HEK293 (cell line): ENCODE data around the gene FERMT3.

Experiments used
- ATF2 ChIP-seq: fragments of 450-650 bp; formaldehyde crosslinking; IDR thresholded peaks from 2 replicates; pipeline ENCODE4 v1.5.1; 2016; ENCODE audit warnings: missing biosample characterization, missing genetic modification characterization, low read depth
- CTCF ChIP-seq: fragments of 450-650 bp; formaldehyde crosslinking; IDR thresholded peaks from 2 replicates; pipeline ENCODE4 v1.5.1; 2016; ENCODE audit warnings: missing biosample characterization, missing genetic modification characterization
- KLF1 ChIP-seq: fragments of 450-650 bp; formaldehyde crosslinking; IDR thresholded peaks from 2 replicates; pipeline ENCODE4 v1.5.1; 2016; ENCODE audit warnings: missing biosample characterization, missing genetic modification characterization
- MZF1 ChIP-seq: fragments of 450-650 bp; formaldehyde crosslinking; IDR thresholded peaks from 2 replicates; pipeline ENCODE4 v1.5.1; 2017; ENCODE audit warnings: missing biosample characterization, missing genetic modification characterization, borderline replicate concordance
- TRIM28 ChIP-seq: IDR thresholded peaks from 2 replicates; pipeline ENCODE4 v1.6.1; 2011; ENCODE audit warnings: low read length, control low read depth, borderline replicate concordance
- ZBTB1 ChIP-seq: fragments of 450-650 bp; formaldehyde crosslinking; IDR thresholded peaks from 2 replicates; pipeline ENCODE4 v1.5.1; 2016; ENCODE audit warnings: missing biosample characterization, missing genetic modification characterization
- ZNF23 ChIP-seq: fragments of 450-650 bp; formaldehyde crosslinking; IDR thresholded peaks from 2 replicates; pipeline ENCODE4 v1.5.1; 2016; ENCODE audit warnings: missing biosample characterization, missing genetic modification characterization, borderline replicate concordance
- ZNF324 ChIP-seq: fragments of 450-650 bp; formaldehyde crosslinking; IDR thresholded peaks from 2 replicates; pipeline ENCODE4 v1.5.1; 2016; ENCODE audit warnings: missing biosample characterization, missing genetic modification characterization
- ZNF433 ChIP-seq: fragments of 450-650 bp; formaldehyde crosslinking; IDR thresholded peaks from 2 replicates; pipeline ENCODE4 v1.5.1; 2016; ENCODE audit warnings: missing biosample characterization, missing genetic modification characterization, low read depth
- ZNF664 ChIP-seq: fragments of 450-650 bp; formaldehyde crosslinking; IDR thresholded peaks from 2 replicates; pipeline ENCODE4 v1.5.1; 2016; ENCODE audit warnings: missing biosample characterization, missing genetic modification characterization
- TF ChIP-seq, protein P1 (sequence below): fragments of 450-650 bp; formaldehyde crosslinking; IDR thresholded peaks from 2 replicates; pipeline ENCODE4 v1.5.1; 2017; ENCODE audit warnings: missing biosample characterization, missing genetic modification characterization
- TF ChIP-seq, protein P2 (sequence below): fragments of 450-650 bp; formaldehyde crosslinking; IDR thresholded peaks from 2 replicates; pipeline ENCODE4 v1.5.1; 2017; ENCODE audit warnings: missing biosample characterization, missing genetic modification characterization
- TF ChIP-seq, protein P3 (sequence below): IDR thresholded peaks from 2 replicates; pipeline ENCODE4 v1.6.1; 2011; ENCODE audit warnings: mild to moderate bottlenecking, low read depth, low read length, borderline replicate concordance

DNA sequence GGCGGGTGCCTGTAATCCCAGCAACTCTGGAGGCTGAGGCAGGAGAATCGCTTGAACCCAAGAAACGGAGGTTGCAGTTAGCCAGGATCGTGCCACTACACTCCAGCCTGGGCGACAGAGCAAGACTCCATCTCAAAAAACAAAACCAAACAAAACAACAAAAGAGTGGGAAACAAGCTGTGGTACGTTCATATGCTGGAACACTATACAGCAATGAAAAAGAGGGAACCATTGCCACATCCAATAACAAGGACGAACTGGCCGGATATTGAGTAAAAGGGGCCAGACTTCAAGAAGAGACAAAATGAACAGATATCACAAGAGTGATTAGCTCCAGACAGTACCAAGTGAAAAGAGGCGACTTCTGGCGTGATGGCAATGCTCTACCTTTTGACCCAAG, 45.5 kb upstream of the FERMT3 start:
- TF ChIP-seq KLF1 (tag by site-specific recombination): no peak
- TF ChIP-seq ZBTB1 (tag by site-specific recombination): no peak
- TF ChIP-seq TRIM28: no peak
- no peak for TF ChIP-seq CTCF (tag by site-specific recombination)
- no peak for TF ChIP-seq ATF2 (tag by site-specific recombination)
- TF ChIP-seq ZNF324: no peak
- TF ChIP-seq, protein P1, sequence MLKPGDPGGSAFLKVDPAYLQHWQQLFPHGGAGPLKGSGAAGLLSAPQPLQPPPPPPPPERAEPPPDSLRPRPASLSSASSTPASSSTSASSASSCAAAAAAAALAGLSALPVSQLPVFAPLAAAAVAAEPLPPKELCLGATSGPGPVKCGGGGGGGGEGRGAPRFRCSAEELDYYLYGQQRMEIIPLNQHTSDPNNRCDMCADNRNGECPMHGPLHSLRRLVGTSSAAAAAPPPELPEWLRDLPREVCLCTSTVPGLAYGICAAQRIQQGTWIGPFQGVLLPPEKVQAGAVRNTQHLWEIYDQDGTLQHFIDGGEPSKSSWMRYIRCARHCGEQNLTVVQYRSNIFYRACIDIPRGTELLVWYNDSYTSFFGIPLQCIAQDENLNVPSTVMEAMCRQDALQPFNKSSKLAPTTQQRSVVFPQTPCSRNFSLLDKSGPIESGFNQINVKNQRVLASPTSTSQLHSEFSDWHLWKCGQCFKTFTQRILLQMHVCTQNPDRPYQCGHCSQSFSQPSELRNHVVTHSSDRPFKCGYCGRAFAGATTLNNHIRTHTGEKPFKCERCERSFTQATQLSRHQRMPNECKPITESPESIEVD (tag by site-specific recombination): no peak
- no peak for TF ChIP-seq ZNF433 (tag by site-specific recombination)
- no peak for TF ChIP-seq ZNF664 (tag by site-specific recombination)
- TF ChIP-seq, protein P2, sequence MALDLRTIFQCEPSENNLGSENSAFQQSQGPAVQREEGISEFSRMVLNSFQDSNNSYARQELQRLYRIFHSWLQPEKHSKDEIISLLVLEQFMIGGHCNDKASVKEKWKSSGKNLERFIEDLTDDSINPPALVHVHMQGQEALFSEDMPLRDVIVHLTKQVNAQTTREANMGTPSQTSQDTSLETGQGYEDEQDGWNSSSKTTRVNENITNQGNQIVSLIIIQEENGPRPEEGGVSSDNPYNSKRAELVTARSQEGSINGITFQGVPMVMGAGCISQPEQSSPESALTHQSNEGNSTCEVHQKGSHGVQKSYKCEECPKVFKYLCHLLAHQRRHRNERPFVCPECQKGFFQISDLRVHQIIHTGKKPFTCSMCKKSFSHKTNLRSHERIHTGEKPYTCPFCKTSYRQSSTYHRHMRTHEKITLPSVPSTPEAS (tag by site-specific recombination): no peak
- TF ChIP-seq, protein P3, sequence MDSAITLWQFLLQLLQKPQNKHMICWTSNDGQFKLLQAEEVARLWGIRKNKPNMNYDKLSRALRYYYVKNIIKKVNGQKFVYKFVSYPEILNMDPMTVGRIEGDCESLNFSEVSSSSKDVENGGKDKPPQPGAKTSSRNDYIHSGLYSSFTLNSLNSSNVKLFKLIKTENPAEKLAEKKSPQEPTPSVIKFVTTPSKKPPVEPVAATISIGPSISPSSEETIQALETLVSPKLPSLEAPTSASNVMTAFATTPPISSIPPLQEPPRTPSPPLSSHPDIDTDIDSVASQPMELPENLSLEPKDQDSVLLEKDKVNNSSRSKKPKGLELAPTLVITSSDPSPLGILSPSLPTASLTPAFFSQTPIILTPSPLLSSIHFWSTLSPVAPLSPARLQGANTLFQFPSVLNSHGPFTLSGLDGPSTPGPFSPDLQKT: no peak
- TF ChIP-seq MZF1 (tag by site-specific recombination): no peak
- no peak for TF ChIP-seq ZNF23
